GM23338 (cell line): ENCODE measurements around the gene JARID2. TPM values are rescaled to one million over a fixed set of nuclear protein-coding genes. Genes with fewer than 3 reads are reported as not detected.
"Not testable (repeated sequence)": the region's sequence is repeated elsewhere in the genome, so short reads cannot be mapped to it uniquely, and the experiment has no call there.

Source experiments
- ATAC-seq: fragments of 200-7000 bp; cut with Tn5 transposase; 3 replicates; pipeline ENCODE4 v1.9.1; 2020
- DNase-seq: peaks from one replicate; pipeline ENCODE4 v3.0.0-alpha.2; 2015; ENCODE audit warnings: low spot score
- H2AFZ ChIP-seq: fragments of 200-600 bp; sonication (generic); 2 replicates; pipeline ENCODE4 v1.8.0; 2016; ENCODE audit warnings: antibody characterized with exemption, mild to moderate bottlenecking, moderate library complexity
- H3F3A ChIP-seq: fragments of 200-600 bp; sonication (generic); replicated peaks from 2 replicates; pipeline ENCODE4 v1.8.0; 2017; ENCODE audit warnings: antibody characterized with exemption, mixed run types, low read depth
- H3K27ac ChIP-seq: fragments of 200-600 bp; sonication (generic); 2 replicates; pipeline ENCODE4 v1.6.1; 2016; ENCODE audit warnings: low read depth
- H3K27me3 ChIP-seq: fragments of 200-600 bp; sonication (generic); 2 replicates; pipeline ENCODE4 v1.8.0; 2016; ENCODE audit warnings: mild to moderate bottlenecking, mixed run types, moderate library complexity; ENCODE audit not compliant: insufficient read depth
- H3K36me3 ChIP-seq: fragments of 200-600 bp; sonication (generic); 2 replicates; pipeline ENCODE4 v1.8.0; 2016; ENCODE audit warnings: mild to moderate bottlenecking; ENCODE audit not compliant: insufficient read depth
- H3K4me1 ChIP-seq: fragments of 200-600 bp; sonication (generic); 2 replicates; pipeline ENCODE4 v1.8.0; 2016; ENCODE audit warnings: mild to moderate bottlenecking, moderate library complexity; ENCODE audit not compliant: insufficient read depth
- H3K4me2 ChIP-seq: fragments of 200-600 bp; sonication (generic); 2 replicates; pipeline ENCODE4 v1.7.1; 2017; ENCODE audit warnings: mixed run types
- H3K4me3 ChIP-seq: fragments of 200-600 bp; sonication (generic); 2 replicates; pipeline ENCODE4 v1.6.1; 2016; ENCODE audit warnings: mixed run types
- H3K79me2 ChIP-seq: fragments of 200-600 bp; sonication (generic); replicated peaks from 2 replicates; pipeline ENCODE4 v1.8.0; 2017; ENCODE audit warnings: mild to moderate bottlenecking; ENCODE audit not compliant: insufficient read depth
- H3K9me2 ChIP-seq: fragments of 200-600 bp; sonication (generic); 2 replicates; pipeline ENCODE4 v1.8.0; 2017; ENCODE audit not compliant: insufficient read depth
- H4K20me1 ChIP-seq: fragments of 200-600 bp; sonication (generic); replicated peaks from 2 replicates; pipeline ENCODE4 v1.8.0; 2017; ENCODE audit warnings: mild to moderate bottlenecking; ENCODE audit not compliant: insufficient read depth
- H3K27ac Mint-ChIP-seq: 2 replicates; pipeline ENCODE4 v1.8.0; 2020; ENCODE audit warnings: inconsistent platforms, mild to moderate bottlenecking, moderate library complexity, mixed read lengths
- H3K27me3 Mint-ChIP-seq: 3 replicates; pipeline ENCODE4 v1.8.0; 2022; ENCODE audit warnings: low read depth, mild to moderate bottlenecking, moderate library complexity, mixed read lengths, inconsistent platforms; ENCODE audit not compliant: insufficient read depth, poor library complexity
- H3K36me3 Mint-ChIP-seq: 3 replicates; pipeline ENCODE4 v1.8.0; 2021; ENCODE audit warnings: low read depth, mild to moderate bottlenecking, inconsistent platforms, moderate library complexity, mixed read lengths
- H3K4me1 Mint-ChIP-seq: 3 replicates; pipeline ENCODE4 v1.8.0; 2020; ENCODE audit warnings: mild to moderate bottlenecking, inconsistent platforms, mixed read lengths
- H3K4me3 Mint-ChIP-seq: 3 replicates; pipeline ENCODE4 v1.8.0; 2021; ENCODE audit warnings: moderate library complexity, mild to moderate bottlenecking, inconsistent platforms, mixed read lengths
- H3K9me3 Mint-ChIP-seq: 3 replicates; pipeline ENCODE4 v1.8.0; 2020; ENCODE audit warnings: moderate library complexity, mild to moderate bottlenecking, inconsistent platforms, mixed read lengths
- CREB1 ChIP-seq: fragments of 250-450 bp; sonication (Bioruptor Pico); IDR thresholded peaks from 2 replicates; pipeline ENCODE4 v1.5.0; 2020; ENCODE audit warnings: low read depth, mild to moderate bottlenecking, moderate library complexity
- CTCF ChIP-seq, 2 experiments: fragments of 200-600 bp in 1 of 2; sonication (generic) in 1 of 2; conservative IDR thresholded peaks; 2 replicates each; pipeline versions ENCODE4 v1.5.1 to v1.6.1; 2016 to 2017; ENCODE audit warnings: antibody characterized with exemption in 2 of 2, low read depth in 2 of 2, mild to moderate bottlenecking in 2 of 2, moderate library complexity in 1 of 2
- ETS1 ChIP-seq: IDR thresholded peaks from 2 replicates; pipeline ENCODE4 v1.6.1; 2016; ENCODE audit warnings: antibody characterized with exemption
- EZH2 ChIP-seq: fragments of 200-600 bp; sonication (generic); IDR thresholded peaks from one replicate; pipeline ENCODE4 v1.8.0; 2017; ENCODE audit warnings: antibody characterized with exemption, mild to moderate bottlenecking, low read depth; ENCODE audit not compliant: unreplicated experiment
- EZH2phosphoT487 ChIP-seq: fragments of 200-600 bp; sonication (generic); IDR thresholded peaks from one replicate; pipeline ENCODE4 v1.8.1; 2018; ENCODE audit warnings: antibody characterized with exemption; ENCODE audit not compliant: unreplicated experiment
- JUNB ChIP-seq: IDR thresholded peaks from one replicate; pipeline ENCODE4 v1.6.1; 2016; ENCODE audit warnings: antibody characterized with exemption; ENCODE audit not compliant: unreplicated experiment
- NANOG ChIP-seq: IDR thresholded peaks from 2 replicates; pipeline ENCODE4 v1.6.1; 2016; ENCODE audit warnings: antibody characterized with exemption, borderline replicate concordance
- POLR2AphosphoS5 ChIP-seq: IDR thresholded peaks from 2 replicates; pipeline ENCODE4 v1.6.1; 2016; ENCODE audit warnings: antibody characterized with exemption, low read depth
- REST ChIP-seq: IDR thresholded peaks from one replicate; pipeline ENCODE4 v1.6.1; 2018; ENCODE audit warnings: antibody characterized with exemption; ENCODE audit not compliant: unreplicated experiment
- STAT1 ChIP-seq: IDR thresholded peaks from one replicate; pipeline ENCODE4 v1.6.1; 2016; ENCODE audit warnings: antibody characterized with exemption; ENCODE audit not compliant: unreplicated experiment
- ZNF331 ChIP-seq: fragments of 250-450 bp; sonication (Bioruptor Pico); IDR thresholded peaks from 2 replicates; pipeline ENCODE4 v1.5.0; 2020; ENCODE audit warnings: low read depth, mild to moderate bottlenecking, moderate library complexity
- polyA plus RNA-seq: library from polyadenylated mRNA; unstranded; fragments of >200 nt; fragmentation: Nextera tagmentation; extraction: Ambion mirVana; gene quantifications from 2 replicates; pipeline ENCODE4 v1.2.1, GENCODE V29; 2016
- total RNA-seq: library from RNA; depleted of rRNA; stranded (reverse); fragments of >200 nt; shearing (Covaris generic); gene quantifications from 2 replicates; pipeline ENCODE4 v1.2.3, GENCODE V29; 2014

The JARID2 gene
- total and polyA plus RNA-seq, 2 experiments from 2014 or later = 92.8 to 196 TPM

DNA sequence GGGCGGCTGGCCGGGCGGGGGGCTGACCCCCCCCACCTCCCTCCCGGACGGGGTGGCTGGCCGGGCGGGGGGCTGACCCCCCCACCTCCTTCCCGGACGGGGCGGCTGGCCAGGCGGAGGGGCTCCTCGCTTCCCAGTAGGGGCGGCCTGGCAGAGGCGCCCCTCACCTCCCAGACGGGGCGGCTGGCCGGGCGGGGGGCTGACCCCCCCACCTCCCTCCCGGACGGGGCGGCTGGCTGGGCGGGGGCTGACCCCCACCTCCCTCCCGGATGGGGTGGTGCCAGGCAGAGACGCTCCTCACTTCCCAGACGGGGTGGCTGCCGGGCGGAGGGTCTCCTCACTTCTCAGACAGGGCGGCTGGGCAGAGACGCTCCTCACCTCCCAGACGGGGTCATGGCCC, 169.8 kb downstream of the JARID2 start:
- not testable (repeated sequence) for H3K4me2 ChIP-seq, H3K27ac ChIP-seq, H3K4me3 ChIP-seq, DNase-seq, H3K27ac Mint-ChIP-seq, H3K4me3 Mint-ChIP-seq, H3F3A ChIP-seq, H3K27me3 ChIP-seq, H2AFZ ChIP-seq, ATAC-seq, H3K9me2 ChIP-seq
- H3K79me2 ChIP-seq = peaks cover 90% of the 10 kb centered on the region
- peaks cover 68% of the 10 kb centered on the region for H3K4me1 ChIP-seq
- H3K4me1 Mint-ChIP-seq = peaks cover 67% of the 10 kb centered on the region
- H3K9me3 Mint-ChIP-seq = peaks cover 28% of the 10 kb centered on the region
- H3K27me3 Mint-ChIP-seq = peaks cover 29% of the 10 kb centered on the region
- peaks cover 74% of the 10 kb centered on the region for H4K20me1 ChIP-seq
- H3K36me3 Mint-ChIP-seq = peaks cover 86% of the 10 kb centered on the region
- peaks cover 14% of the 10 kb centered on the region for H3K36me3 ChIP-seq

- no peaks in the 10 kb centered on the region for H3K9me2 ChIP-seq
- Mint-ChIP-seq H3K36me3 (peaks cover 74% of the 10 kb centered on the region), H3K27me3 (peaks cover 39% of the 10 kb centered on the region), H3K4me3 (no peak overlapping the region; the same call in 2 of the 3 replicates), H3K27ac (no peak overlapping the region), H3K9me3 (peaks cover 28% of the 10 kb centered on the region), H3K4me1 (peaks cover 65% of the 10 kb centered on the region)
- ATAC-seq (no peak), DNase-seq (no peak)
- no peak overlapping the region for H3K4me3 ChIP-seq
- H3K27ac ChIP-seq = no peak overlapping the region
- no peak overlapping the region for H3K4me2 ChIP-seq
- H3K4me1 ChIP-seq = peaks cover 68% of the 10 kb centered on the region
- no peak overlapping the region for H2AFZ ChIP-seq
- no peaks in the 10 kb centered on the region for H3K27me3 ChIP-seq
- peaks cover 90% of the 10 kb centered on the region for H3K79me2 ChIP-seq
- H3K36me3 ChIP-seq = peaks cover 3% of the 10 kb centered on the region
- peaks cover 5% of the 10 kb centered on the region; the same call in 1 of the 2 replicates for H3F3A ChIP-seq
- H4K20me1 ChIP-seq = peaks cover 74% of the 10 kb centered on the region
- TF ChIP-seq REST = no peak
- TF ChIP-seq JUNB = no peak
- no peak for TF ChIP-seq NANOG
- no peak for TF ChIP-seq ETS1
- no peak for TF ChIP-seq STAT1
- no peak for TF ChIP-seq POLR2AphosphoS5
- TF ChIP-seq EZH2phosphoT487 = no peak
- TF ChIP-seq ZNF331 = no peak
- no peak for TF ChIP-seq EZH2
- no peak for TF ChIP-seq CREB1 (CRISPR knock-in tag)
- no peak for TF ChIP-seq CTCF (conservative IDR thresholded peaks at IDR 0.05; ENCODE audit: low read depth in 2 of 2)
Observed at GRCh38 chr6:15416932-15417509, 171.2 kb downstream of the JARID2 start.
